Vagina (tissue), 2 donors: Measurements from ENCODE around the gene TSC22D3. TPM values are rescaled to one million over a fixed set of nuclear protein-coding genes. Genes with fewer than 3 reads are reported as not detected.
A peak's percentile ranks its signal among the peaks of the same experiment; 100 is the strongest.

ENCODE experiments used
- DNase-seq, 2 donors: peaks; one replicate each; pipeline ENCODE4 v3.0.0-alpha.2; 2017; ENCODE audit errors: extremely low spot score in 2 of 2
- H3K27ac ChIP-seq: fragments of 200-600 bp; sonication (generic); one replicate; pipeline ENCODE4 v1.5.1; 2019
- H3K27me3 ChIP-seq: fragments of 200-600 bp; sonication (generic); one replicate; pipeline ENCODE4 v1.5.1; 2019
- H3K36me3 ChIP-seq, 2 donors: fragments of 200-600 bp; sonication (generic); one replicate each; pipeline ENCODE4 v1.5.1; 2017 to 2019
- H3K4me1 ChIP-seq: fragments of 200-600 bp; sonication (generic); one replicate; pipeline ENCODE4 v1.5.1; 2019
- H3K4me3 ChIP-seq, 2 donors: fragments of 200-600 bp; sonication (generic); 1 replicate in 1 of 2; 2 replicates in 1 of 2; pipeline ENCODE4 v1.5.1; 2016 to 2019
- H3K9me3 ChIP-seq: fragments of 200-600 bp; sonication (generic); one replicate; pipeline ENCODE4 v1.5.1; 2019
- POLR2A ChIP-seq, 2 donors: fragments of 450-650 bp; IDR thresholded peaks; one replicate each; pipeline ENCODE4 v1.6.1; 2017; ENCODE audit warnings: antibody characterized with exemption in 2 of 2, mild to moderate bottlenecking in 2 of 2, moderate library complexity in 2 of 2
- POLR2AphosphoS5 ChIP-seq, 2 donors: sonication (generic); formaldehyde crosslinking; IDR thresholded peaks; one replicate each; pipeline ENCODE4 v1.9.0; 2017; ENCODE audit warnings: antibody characterized with exemption in 2 of 2, mild to moderate bottlenecking in 2 of 2, low read depth in 1 of 2; ENCODE audit not compliant: insufficient read depth in 1 of 2
- intact Hi-C: fragments of 100-400 bp; cut with DNase I; formaldehyde crosslinking; loops from one replicate; pipeline ENCODE4 v1.15.1; 2023
- total RNA-seq: library from RNA; depleted of rRNA; stranded (reverse); fragments of >200 nt; gene quantifications from one replicate; pipeline ENCODE4 v1.2.3, GENCODE V29; 2016
- TF ChIP-seq, protein P1 (sequence below), 3 experiments: fragments of 450-650 bp in 2 of 3; fragments of 200-600 bp in 1 of 3; sonication (generic) in 1 of 3; IDR thresholded peaks; one replicate each; pipeline ENCODE4 v1.5.1; 2017 to 2019; ENCODE audit warnings: antibody characterized with exemption in 3 of 3, mild to moderate bottlenecking in 2 of 3, moderate library complexity in 2 of 3

TSC22D3 gene
- total RNA-seq, 1 donor from 2014 or later, result 780 TPM

- Histone ChIP-seq H3K4me1 (peaks cover 45% of the 10 kb centered on the region), H3K36me3 (no peaks in the 10 kb centered on the region), H3K9me3 (no peaks in the 10 kb centered on the region), H3K4me3 (no peak overlapping the region), H3K27me3 (no peaks in the 10 kb centered on the region), H3K27ac (peak overlapping the region; percentile 70)
- TF ChIP-seq, protein P1, sequence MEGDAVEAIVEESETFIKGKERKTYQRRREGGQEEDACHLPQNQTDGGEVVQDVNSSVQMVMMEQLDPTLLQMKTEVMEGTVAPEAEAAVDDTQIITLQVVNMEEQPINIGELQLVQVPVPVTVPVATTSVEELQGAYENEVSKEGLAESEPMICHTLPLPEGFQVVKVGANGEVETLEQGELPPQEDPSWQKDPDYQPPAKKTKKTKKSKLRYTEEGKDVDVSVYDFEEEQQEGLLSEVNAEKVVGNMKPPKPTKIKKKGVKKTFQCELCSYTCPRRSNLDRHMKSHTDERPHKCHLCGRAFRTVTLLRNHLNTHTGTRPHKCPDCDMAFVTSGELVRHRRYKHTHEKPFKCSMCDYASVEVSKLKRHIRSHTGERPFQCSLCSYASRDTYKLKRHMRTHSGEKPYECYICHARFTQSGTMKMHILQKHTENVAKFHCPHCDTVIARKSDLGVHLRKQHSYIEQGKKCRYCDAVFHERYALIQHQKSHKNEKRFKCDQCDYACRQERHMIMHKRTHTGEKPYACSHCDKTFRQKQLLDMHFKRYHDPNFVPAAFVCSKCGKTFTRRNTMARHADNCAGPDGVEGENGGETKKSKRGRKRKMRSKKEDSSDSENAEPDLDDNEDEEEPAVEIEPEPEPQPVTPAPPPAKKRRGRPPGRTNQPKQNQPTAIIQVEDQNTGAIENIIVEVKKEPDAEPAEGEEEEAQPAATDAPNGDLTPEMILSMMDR (IDR thresholded peaks at IDR 0.05), result no peak
- peak in 1 of 2 donors; percentile 71 for TF ChIP-seq POLR2AphosphoS5 (IDR thresholded peaks at IDR 0.05; ENCODE audit: insufficient read depth in 1 of 2, low read depth in 1 of 2)
- DNase-seq, result peak in 1 of 2 donors; percentile 93
- intact Hi-C loops, result no loop called here
Measured at GRCh38 chrX:107684956-107685385, 90.6 kb downstream of the TSC22D3 start.

- peak overlapping the region; percentile 70 for H3K27ac ChIP-seq
- TF ChIP-seq, protein P1 (IDR thresholded peaks at IDR 0.05), result no peak
- no peak for TF ChIP-seq POLR2A (IDR thresholded peaks at IDR 0.05)
- no peak for TF ChIP-seq POLR2AphosphoS5 (IDR thresholded peaks at IDR 0.05; ENCODE audit: insufficient read depth in 1 of 2, low read depth in 1 of 2)
- peaks cover 55% of the 10 kb centered on the region for H3K4me1 ChIP-seq
- H3K4me3 ChIP-seq, result no peak overlapping the region
- no peaks in the 10 kb centered on the region for H3K36me3 ChIP-seq
- intact Hi-C loops, result no loop called here
- H3K27me3 ChIP-seq, result no peaks in the 10 kb centered on the region
- no peak for DNase-seq
- H3K9me3 ChIP-seq, result no peaks in the 10 kb centered on the region
Measured at GRCh38 chrX:107683931-107684330, 91.7 kb downstream of the TSC22D3 start.

DNA sequence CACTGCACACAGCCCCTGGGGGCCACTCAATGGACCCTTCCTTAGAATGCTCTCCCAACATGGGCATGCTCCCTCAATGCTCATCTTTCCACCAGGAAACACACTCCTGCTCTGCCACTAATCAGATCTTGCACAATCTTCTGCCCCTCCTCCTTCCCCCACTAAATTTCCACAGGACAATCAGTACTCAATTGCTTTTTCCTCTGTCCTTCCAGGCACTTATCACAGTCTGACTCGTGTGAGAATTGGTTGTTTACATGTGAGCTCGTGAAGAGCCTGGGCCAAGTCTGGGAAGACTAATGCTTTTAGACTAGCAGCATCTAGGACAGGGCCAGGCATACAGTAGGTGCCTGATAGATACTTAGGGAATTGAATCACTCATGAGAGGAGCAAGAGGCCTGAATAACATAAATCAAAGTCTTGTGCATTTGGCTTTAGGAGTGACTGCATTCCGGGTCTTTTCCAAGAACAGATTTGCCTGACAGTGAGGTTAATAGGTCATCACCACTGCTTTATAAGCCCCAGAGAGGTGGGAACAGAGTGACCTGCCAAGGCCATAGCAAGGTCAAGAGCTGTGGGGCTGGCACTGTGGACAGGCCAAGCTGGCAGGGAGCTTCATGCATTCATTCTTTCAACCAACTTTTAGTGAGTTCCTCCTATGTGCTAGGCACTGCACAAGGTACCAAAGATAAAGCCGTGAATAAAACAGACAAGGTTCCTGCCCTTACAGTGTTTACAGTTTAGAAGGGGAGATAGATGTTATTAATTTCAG, 92.3 kb downstream of the TSC22D3 start:
- peaks cover 61% of the 10 kb centered on the region for H3K4me1 ChIP-seq
- no peaks in the 10 kb centered on the region for H3K36me3 ChIP-seq
- intact Hi-C loops, result no loop called here
- no peak for DNase-seq
- no peaks in the 10 kb centered on the region for H3K27me3 ChIP-seq
- H3K9me3 ChIP-seq, result no peaks in the 10 kb centered on the region
- TF ChIP-seq POLR2AphosphoS5 (IDR thresholded peaks at IDR 0.05; ENCODE audit: insufficient read depth in 1 of 2, low read depth in 1 of 2) (peak; percentile 42 to 92), POLR2A (IDR thresholded peaks at IDR 0.05) (no peak)
- TF ChIP-seq, protein P1 (IDR thresholded peaks at IDR 0.05), result no peak
- peak overlapping the region in 1 of 2 donors; percentile 7 for H3K4me3 ChIP-seq
- H3K27ac ChIP-seq, result peak overlapping the region; percentile 70

GRCh38 chrX:107682256-107682655, 93.3 kb downstream of the TSC22D3 start:
- no peak for DNase-seq
- Histone ChIP-seq H3K4me3 (no peak overlapping the region), H3K9me3 (no peaks in the 10 kb centered on the region), H3K27ac (peak overlapping the region; percentile 70), H3K27me3 (no peaks in the 10 kb centered on the region), H3K36me3 (no peaks in the 10 kb centered on the region), H3K4me1 (peaks cover 72% of the 10 kb centered on the region)
- no peak for TF ChIP-seq POLR2A (IDR thresholded peaks at IDR 0.05)
- intact Hi-C loops, result no loop called here

DNA sequence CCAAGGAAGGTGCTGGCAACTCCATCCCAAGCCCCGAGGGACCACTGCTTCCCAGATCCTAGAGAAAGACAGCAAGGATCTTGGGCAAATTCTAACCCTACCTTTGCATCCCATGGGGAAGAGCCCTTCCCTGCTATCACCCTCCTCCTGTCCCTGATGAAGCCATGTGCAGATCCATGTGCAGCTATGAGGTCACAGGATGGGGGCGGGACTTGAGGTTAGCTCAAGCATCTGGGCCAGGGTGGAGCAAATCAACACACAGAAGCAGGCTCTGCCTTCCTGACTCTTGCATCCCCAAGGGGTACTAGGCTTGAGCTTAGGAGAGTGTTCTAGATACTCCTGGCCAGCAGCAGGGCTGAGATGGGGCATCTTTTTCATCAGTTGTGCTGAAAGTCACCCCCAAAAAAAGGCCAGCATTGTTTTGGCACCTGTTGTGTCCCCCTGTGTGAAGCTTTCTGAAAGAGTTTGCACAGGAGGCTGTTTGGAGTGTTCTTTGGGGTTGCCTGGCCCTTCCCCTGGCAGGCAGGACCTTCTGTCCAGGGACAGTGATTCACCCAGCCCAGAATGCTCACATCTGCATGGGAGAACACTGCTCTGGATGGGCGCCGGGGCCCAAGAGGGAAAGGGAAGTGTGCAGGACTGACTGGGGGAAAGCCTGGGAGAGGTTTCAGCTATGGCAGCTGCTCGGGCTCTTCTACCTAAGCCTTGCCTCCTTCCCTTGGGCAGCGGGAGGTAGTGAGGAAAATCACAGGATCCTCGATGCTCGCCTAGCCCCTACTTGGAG, 96.4 kb downstream of the TSC22D3 start:
- no peaks in the 10 kb centered on the region for H3K27me3 ChIP-seq
- peaks cover 60% of the 10 kb centered on the region for H3K4me1 ChIP-seq
- TF ChIP-seq POLR2A (IDR thresholded peaks at IDR 0.05) (peak in 1 of 2 donors; percentile 28), POLR2AphosphoS5 (IDR thresholded peaks at IDR 0.05; ENCODE audit: insufficient read depth in 1 of 2, low read depth in 1 of 2) (peak; percentile 45 to 55)
- TF ChIP-seq, protein P1 (IDR thresholded peaks at IDR 0.05), result no peak
- no peaks in the 10 kb centered on the region for H3K9me3 ChIP-seq
- peak overlapping the region; percentile 88 for H3K27ac ChIP-seq
- intact Hi-C loops, result no loop called here
- no peaks in the 10 kb centered on the region for H3K36me3 ChIP-seq
- DNase-seq, result no peak
- no peak overlapping the region for H3K4me3 ChIP-seq
